NCI-H146 treated with DMSO at 0.1 percent for 48 hours (cell line): ENCODE measurements around the gene WDR70.
"Not testable (repeated sequence)": the region's sequence is repeated elsewhere in the genome, so short reads cannot be mapped to it uniquely, and the experiment has no call there.

Source experiments
- DNase-seq: peaks from one replicate; lab custom pipeline; 2025; ENCODE audit not compliant: unreplicated experiment; lab: John Stamatoyannopoulos, UW

The WDR70 gene

DNA sequence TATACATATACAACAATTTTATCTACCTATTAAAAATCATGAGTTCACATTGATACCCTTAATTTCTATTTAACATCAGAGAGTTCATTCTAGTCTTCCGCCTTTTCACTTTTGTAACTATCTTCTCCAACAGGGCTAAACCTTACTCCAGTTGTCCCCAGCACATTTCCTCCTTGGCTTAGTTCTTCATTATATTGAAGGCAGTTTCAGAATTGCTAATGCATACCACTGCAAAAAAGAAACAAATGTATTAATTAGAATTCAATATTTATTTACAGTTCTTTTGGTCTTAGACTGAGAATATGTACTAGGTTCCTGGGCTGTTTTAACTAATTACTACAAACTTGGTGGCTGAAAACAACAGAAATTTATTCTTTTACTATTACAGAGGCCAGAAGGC is 132.5 kb downstream of the WDR70 start:
- DNase-seq, result no peak

DNA sequence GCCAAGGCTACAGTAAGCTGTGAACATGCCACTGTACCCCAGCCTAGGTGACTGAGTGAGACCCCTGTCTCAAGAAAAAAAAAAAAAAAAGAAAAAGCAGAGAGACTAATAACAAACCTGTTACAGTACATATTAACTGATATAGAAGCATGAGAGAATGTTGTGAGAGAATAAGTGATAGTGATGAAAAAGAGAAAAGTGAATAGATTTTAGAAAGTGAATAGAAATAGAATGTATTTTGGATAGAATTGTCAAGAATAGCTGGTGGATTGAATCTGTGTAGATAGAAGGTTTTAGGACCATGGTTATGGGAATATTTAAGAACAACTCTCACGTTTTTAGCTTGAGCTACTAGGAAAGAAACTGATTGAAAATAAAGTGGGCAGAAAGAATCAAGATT is 135.8 kb downstream of the WDR70 start:
- no peak for DNase-seq

DNA sequence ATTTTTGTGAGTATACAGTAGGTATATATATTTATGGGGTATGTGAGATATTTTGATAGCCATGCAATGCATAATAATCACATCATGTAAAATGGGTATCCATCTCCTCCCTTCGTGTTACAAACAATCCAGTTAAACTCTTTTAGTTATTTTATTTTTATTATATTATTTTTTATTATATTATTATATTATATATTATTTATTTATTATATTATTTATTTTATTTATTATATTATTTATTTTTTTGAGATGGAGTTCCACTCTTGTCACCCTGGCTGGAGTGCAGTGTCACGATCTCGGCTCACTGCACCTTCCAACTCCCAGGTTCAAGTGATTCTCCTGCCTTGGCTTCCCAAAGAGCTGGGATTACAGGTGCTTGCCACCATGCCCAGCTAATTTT is 138.6 kb downstream of the WDR70 start:
- DNase-seq, result no peak

DNA sequence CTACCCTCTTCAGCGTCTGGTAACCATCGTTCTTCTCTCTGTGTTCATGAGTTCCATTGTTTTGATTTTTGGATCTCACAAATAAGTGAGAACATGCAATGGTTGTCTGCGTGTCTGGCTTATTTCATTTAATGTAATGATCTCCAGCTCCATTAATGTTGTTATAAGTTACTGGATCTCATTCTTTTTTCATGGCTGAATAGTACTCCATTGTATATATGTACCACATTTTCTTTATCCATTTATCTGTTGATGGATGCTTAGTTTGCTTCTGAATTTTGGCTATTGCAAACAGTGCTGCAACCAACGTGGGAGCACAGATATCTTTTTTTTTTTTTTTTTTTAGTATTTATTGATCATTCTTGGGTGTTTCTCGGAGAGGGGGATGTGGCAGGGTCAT is 139.2 kb downstream of the WDR70 start:
- not testable (repeated sequence) for DNase-seq

DNA sequence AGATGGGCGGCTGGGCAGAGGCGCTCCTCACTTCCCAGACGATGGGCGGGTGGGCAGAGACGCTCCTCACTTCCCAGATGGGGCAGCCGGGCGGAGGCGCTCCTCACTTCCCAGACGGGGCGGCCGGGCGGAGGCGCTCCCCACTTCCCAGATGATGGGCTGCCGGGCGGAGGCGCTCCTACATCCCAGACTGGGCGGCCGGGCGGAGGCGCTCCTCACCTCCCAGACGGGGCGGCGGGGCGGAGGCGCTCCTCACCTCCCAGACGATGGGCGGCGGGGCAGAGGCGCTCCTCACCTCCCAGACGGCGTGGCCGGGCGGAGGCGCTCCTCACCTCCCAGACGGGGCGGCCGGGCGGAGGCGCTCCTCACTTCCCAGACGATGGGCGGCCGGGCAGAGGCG is 140.2 kb downstream of the WDR70 start:
- DNase-seq, result no peak

DNA sequence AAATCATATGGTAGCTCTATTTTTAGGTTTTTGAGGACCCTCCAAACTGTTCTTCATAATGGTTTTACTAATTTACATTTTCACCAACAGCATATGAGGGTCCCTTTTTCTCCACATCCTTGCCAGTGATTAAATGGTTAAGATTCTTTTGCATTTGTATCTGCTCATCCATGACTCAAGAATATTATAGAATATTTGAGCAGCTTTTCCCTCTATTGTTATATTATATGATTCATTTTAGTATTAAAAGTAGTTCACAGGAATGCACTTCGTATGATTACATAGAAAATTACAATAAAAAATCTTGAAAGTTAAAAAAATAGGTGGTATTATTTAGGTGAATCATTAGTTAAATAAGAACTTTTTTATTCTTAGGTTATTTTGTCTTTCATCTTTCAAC is 140.7 kb downstream of the WDR70 start:
- DNase-seq, result no peak

DNA sequence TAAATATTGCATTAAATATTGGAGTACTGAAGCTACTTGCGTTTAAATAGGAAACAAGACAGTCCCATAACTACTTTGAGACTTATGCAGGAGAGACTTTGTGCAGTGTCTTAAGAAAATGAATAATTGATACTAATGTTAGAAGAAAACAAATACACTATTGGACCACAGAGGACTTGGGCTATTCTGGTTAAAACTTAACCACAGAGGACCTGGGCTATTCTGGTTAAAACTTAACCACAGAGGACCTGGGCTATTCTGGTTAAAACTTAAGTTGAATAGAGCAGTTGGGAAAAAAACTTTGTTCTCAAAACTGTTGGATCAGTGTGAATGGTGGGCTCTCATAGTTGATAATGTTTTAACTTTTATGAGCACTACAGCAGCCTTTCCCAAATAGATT is 141.7 kb downstream of the WDR70 start:
- no peak for DNase-seq

DNA sequence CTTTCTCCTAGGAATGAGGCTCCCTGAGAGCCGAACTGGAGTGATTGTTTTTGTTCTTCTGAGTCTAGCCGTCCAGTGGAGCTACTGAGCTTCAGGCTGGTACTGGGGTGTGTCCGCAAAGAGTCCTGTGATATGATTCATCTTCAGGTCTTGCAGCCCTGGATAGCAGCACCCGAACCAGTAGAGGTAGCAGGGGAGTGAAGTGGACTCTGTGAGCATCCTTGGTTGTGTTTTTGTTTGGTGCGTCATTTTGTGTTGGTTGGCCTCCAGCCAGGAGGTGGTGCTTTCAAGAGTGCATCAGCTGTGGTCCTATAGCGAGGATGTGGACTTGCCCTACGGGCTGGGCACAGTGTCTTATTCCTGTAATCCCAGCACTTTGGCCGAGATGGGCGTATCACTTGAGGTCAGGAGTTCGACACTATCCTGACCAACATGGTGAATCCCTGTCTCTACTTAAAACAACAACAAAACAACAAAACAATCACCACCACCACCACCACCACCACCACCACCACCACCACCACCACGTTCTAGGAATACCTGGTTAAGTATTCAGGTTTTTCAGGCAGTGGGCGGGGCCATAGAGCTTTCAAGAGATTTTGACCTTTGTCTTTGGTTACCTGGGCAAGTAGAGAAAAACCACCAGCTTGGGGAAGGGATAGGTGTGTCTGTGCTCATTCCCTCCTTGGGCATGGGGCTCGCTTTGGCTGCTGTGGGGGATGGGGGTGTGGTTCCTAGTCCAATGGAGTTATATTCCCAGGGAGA is 154.0 kb downstream of the WDR70 start:
- DNase-seq, result no peak

DNA sequence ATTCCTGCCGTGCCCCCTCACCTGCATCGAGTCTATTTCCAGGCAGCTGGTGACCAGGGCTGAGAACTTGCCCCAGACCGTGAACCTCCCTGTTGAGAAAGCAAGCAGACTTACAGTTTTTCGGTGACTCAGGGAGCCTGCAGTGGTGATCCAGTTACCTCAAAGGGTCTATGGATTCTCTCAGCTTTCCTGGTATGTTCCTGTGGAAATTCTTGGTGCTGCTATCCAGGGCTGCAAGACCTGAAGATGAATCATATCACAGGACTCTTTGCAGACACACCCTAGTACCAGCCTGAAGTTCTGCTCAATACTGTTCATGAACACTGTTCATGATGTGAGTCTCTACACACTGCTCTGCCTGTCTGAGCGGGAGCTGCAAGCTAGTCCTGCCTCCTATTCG is 154.7 kb downstream of the WDR70 start:
- DNase-seq, result no peak

DNA sequence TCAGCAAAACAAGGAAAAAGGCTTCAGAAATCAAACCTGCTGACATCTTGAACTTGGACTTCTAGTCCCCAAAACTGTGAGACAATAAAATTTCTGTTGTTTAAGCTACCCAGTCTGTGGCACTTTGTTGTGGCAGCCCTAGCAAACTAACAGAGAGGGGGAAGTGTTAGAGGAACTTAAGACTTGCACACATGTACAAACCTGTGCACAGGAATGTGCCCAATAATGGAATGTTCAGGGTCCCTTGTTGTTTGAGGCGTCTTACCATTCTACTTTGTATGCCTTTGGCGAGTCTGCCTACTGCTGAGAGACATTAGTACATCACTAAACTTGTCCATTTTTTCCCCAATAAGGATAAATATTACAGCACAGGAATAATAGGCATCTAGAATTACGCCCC is 160.3 kb downstream of the WDR70 start:
- no peak for DNase-seq

DNA sequence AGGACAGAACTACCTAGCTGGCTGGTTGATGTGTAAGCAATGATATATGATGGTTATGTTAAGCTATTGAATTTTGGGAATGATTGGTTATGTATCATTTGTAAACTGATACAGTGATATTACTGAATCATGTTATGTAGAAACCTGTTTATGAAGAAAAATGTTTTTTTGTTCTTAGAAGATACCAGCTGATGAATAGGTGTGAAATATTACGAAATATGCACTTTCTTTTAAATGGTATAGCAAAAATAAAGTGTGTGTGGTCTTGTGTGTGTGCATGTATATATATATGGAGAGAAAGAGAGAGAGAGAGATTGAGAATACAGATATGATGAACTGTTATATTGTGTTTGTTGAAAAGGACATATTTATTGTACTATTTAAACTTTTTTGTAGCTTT is 164.1 kb downstream of the WDR70 start:
- no peak for DNase-seq

DNA sequence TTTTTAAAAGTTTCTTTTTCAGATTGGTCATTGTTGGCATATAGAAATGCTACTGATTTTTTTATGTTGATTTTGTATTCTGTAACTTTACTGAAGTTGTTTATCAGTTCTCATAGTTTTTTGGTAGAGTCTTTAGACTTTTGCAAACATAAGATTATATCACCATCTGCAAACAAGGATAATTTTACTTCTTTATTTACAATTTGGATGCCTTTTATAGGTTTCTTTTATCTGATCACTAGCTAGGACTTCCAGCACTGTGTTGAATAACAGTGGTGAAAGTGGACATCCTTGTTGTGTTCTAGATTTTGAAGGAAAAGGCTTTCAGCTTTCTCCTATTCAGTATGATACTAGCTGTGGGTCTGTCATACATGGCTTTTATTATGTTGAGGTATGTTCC is 170.3 kb downstream of the WDR70 start:
- no peak for DNase-seq

DNA sequence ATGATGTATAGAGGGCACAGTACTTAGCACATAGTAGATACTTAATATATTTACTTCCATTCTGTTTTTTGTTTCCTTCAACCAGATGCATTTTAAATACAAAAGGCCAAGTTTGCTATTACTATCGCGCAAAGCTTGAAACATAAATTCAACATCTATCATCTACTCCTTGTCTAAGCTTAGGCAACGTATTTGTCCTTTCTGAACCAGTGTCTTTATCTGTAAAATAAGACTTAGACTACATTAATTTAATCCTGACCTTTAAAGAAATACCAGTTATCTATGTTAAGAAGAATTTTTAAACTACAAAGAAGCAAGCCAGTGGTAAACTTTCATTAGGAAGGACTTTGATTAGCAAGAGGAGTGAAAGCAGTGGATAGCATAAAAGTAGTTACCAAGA is 173.0 kb downstream of the WDR70 start:
- DNase-seq, result no peak

DNA sequence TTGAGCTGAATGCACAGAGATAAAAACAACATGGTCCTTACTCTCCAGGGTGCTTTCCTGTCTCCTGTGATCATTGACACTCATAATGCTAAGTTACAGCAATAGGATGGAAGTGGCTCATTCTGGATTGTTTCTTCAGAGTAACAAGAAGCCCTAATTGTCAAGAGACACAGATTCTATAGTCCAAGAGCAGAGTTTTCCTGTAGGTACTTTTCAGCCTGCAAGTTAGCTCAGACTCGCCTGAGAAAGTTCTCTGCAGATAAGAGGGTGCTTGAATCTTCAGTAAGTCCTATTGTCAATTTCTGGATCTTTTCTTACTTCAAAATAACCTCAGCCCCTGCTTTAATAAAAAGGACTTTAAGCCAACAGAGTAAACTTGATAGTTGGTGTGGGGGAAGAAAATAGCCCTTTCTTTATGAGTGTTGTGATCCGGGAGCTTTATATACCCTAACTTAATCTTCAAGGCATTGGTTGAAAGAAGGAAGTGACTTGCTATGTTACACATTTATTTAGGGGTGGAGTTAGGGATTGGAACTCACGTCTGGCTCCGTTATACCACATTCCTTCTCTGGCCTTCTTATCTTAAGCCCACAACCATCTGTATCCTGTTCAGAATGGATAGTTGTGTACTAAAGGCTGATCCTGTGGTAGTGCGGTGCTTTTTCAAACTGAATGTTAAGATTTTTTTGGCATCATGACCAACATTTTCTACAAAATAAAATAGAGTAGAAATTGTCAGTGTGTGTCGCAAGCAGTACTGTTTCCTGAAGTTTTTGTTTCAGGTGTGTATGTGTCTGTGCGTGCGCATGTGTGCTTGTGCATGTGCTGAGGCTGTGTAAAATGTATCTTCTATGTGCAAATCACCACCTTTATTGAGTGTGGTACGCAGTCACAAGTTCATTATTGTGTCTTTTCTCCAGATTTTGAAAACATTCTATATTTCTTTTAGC is 173.9 kb downstream of the WDR70 start:
- DNase-seq, result no peak

DNA sequence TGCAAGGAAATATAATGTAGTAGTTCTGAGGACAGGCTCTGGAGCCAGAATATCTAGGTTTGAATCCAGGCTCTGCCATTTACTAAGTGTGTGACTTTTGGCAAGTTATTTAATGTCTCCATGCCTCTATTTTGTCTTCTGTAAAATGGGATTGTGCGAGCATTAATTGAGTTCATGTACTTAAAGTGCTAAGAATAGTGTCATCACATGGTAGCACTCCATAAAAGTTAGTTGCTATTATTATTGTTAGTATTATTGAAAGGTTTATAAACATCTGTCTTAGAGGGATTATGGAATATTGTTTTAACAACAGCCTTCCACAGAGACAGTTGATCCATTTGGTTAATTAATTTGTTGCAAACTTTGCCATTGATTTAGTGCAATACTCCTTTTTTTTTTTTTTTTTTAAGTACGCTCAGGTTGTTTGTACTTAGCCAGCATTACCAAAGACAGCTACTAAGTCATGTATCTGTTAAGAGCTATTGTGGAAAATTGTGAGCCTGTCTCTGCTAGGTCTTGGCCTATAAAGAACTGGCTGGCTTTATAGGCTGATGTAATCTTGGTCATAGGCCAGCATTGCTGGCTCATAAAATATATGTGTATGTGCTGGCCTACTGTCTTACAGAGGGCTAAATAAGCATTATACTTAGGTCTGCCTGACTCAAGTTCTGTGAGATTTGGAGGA is 174.7 kb downstream of the WDR70 start:
- DNase-seq, result no peak

DNA sequence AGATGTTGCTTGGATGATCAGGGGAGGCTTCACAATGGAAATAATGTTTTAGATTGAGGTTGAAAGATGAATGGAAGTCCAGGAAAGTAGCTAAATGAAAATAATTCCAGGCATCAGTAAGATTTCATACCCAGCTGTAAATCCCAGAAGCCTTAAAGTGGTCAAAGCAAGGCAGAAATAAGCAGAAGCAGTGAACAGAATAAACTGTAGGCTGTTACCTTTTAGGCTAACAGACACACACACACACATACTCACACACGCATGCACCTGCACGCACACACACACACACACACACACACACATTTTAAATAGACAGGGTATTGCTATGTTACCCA is 175.3 kb downstream of the WDR70 start:
- no peak for DNase-seq

DNA sequence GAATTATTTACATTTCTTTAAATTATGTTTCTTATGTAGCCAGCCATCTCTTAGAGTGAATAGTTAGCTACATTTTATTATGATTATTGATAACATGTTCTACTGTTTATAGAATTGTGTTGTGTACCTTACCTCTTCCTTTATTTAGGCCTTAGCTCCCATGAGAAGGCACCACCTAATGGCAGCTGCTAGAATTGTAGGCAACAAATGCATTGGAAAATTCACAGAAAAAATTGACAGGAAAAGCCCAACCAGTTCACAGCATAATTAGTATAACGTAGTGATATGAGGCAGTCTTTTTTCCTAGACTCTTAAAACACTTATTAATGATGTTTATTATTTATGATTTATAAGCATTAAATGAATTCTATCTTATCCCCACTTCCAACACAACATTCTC is 175.8 kb downstream of the WDR70 start:
- DNase-seq, result no peak

DNA sequence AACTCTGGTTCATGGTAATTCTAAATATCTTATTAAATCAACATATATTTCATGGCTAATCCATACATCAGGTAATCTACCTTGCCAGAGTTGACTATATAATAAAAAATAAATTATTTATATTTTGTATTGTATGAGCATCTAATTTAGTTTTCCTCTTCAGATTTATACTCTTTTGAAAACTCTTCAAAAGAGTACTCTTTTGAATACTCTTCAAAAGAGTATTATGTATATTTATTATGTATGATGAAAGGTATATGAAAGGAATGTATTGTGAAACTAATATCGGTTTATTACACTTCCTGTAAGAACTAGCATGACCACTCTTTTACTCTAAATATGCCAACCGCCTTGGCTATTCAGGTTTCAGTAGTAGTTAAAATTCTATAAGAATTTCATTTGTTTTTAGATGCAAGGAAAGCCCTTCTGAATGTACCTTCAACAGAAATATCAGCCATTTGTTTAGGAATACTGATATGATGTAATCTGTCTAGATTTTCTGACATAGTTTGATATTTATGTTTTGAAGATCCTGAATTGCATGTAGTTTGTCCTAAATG is 178.7 kb downstream of the WDR70 start:
- DNase-seq, result no peak

DNA sequence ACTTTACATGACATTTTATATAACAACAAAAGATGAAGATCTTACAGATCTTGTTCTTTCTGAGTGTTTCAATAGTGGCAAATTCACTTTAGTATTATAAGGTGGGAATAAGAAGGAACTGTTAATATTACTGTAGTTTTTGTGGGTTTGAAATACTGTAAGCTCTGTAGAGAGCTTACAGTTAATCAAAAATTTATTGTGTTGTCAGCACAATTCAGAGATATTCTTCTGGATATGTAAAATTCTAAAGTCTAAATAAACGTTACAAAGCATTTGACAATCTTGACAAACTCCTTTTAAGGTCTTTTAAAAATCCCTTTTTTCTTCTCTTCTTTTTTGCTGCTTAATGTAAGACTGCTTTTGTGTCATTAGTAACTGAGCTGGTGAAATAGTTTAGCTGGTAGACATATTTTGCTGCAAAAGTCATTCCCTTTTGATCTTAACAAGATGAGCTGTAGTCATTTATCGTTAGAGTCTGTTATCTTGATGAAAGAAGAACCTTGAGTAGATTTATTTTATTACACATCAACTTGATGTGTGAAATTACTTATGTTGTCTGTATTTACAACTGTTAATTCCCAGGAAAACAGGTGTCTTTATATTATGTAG is 186.0 kb downstream of the WDR70 start:
- DNase-seq, result no peak

DNA sequence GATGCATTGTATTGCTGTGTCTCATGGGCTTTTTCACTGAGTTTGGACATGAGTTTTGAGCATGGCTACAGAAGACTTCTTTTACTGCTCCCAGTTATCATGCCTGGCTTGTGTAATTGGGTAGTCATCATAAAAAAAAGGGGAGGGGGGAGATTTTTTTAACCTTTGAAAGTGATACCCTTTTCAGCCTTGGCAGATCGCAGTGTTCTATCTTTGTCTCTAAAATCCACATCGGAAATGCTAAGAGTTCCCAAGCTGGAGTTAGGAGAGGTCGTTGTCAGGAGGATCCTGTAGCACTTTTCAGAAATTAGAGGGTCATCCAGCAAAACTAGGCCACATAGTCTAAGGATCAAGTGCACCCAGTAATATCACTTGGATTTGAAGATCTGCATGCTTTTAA is 188.4 kb downstream of the WDR70 start:
- DNase-seq, result no peak
